NOMO-1 (cell line): ENCODE measurements around the gene KCNQ2.

ENCODE experiments used
- DNase-seq, 2 experiments: peaks; one replicate each; lab custom pipeline; 2025; ENCODE audit not compliant: unreplicated experiment in 2 of 2; lab: John Stamatoyannopoulos, UW

KCNQ2 gene

GRCh38 chr20:63406617-63407245 lies 65.7 kb downstream of the KCNQ2 start:
- DNase-seq: no peak

GRCh38 chr20:63406011-63406410 lies 66.4 kb downstream of the KCNQ2 start:
- no peak for DNase-seq

GRCh38 chr20:63405102-63405730 lies 67.2 kb downstream of the KCNQ2 start:
- no peak for DNase-seq

- DNase-seq: no peak
Observed at GRCh38 chr20:63404129-63405085, 68.0 kb downstream of the KCNQ2 start.

- DNase-seq: no peak
Observed at GRCh38 chr20:63403403-63404105, 68.9 kb downstream of the KCNQ2 start.

GRCh38 chr20:63402860-63403220 lies 69.6 kb downstream of the KCNQ2 start:
- no peak for DNase-seq

- DNase-seq: no peak
Observed at GRCh38 chr20:63402181-63402859, 70.1 kb downstream of the KCNQ2 start.

DNA sequence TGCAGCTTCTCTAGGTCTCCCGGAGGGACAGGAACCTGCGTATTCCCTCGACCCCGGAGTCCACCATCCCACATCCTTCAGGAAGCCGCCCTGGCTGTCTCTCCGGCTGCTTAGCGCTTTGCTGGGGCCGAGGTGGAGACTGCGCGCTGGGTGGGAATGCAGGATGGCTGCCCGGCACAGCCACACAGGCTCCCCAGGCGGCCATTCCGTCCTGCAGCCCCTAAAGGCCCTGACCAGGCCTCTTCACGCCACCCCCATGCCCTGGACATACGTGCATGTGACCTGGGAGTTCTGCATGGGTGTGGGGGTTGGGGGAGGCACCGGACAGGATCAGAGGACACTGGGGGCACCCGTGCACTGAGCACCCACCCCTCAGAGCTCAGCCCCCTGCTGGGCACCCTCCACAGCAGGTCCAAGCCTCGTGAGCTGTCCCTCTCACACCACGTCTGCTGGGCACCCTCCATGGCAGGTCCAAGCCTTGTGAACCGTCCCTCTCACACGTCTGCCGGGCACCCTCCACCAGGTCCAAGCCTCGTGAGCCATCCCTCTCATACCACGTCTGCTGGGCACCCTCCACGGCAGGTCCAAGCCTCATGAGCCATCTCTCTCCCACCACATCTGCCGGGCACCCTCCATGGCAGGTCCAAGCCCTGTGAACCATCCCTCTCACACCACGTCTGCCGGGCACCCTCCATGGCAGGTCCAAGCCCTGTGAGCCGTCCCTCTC lies 70.9 kb downstream of the KCNQ2 start:
- DNase-seq: no peak

- DNase-seq: no peak
Observed at GRCh38 chr20:63400486-63401210, 71.8 kb downstream of the KCNQ2 start.

DNA sequence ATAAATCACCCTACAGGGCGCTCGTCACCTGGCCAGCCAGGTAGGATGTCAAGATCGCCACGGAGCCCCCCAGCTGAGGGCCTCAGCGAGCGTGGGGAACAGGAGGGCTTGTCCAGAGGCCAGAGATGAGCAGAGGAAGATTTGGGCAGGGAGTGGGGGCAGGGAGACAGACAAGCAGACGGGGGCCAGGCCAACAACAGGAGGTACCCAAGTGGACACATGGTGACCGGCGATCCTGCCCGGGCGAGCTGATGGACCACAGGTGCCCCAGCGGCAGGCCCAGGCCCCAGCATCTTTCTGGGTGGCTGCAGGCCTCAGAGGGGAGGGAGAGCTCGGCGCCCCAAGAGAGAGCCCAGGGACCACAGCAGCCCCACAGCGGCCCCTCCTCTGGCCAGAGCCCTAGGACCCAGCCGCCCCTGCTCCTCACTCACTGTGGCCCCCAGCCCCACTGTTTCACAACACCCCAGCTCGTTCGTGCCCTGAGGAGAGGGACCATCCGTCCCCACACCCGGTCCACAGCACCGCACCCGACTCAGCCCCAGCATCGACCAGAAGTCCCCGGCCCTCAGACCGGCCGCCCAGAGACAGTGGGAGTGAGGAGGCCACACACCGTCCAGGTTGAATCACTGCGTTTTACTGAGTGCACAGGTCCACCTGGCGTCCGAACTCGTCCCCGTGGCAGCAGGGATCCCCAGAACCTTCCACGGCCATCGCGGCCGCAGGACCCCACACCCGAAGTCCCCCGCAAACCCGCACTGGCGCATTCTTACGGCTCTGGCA lies 72.7 kb downstream of the KCNQ2 start:
- no peak for DNase-seq

GRCh38 chr20:63398744-63399514 lies 73.5 kb downstream of the KCNQ2 start:
- DNase-seq: no peak

DNA sequence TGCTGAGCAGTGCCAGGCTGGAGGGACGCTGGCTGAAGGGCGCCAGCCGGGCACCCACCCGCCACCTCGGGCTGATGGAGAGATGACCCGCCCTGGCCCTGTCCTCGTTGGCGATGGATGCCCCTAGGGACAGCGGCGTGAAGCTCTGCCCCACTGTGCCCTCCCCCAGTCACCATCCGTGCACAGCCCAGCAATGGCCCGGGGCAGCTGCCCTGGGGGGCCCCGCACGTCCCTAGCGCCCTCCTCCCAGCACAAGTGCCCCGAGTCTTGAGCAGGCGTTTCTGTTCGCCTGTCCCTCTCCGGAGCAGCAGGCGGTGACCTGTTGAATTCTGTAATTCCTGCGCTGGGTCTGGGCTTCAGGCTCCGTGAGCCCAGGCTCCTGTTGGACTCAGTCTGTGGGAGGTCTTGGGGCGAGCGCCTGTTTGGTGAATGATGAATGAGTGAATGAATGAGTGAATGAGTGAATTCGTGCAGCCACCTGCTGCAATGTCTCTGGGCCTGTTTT lies 74.5 kb downstream of the KCNQ2 start:
- DNase-seq: no peak

DNA sequence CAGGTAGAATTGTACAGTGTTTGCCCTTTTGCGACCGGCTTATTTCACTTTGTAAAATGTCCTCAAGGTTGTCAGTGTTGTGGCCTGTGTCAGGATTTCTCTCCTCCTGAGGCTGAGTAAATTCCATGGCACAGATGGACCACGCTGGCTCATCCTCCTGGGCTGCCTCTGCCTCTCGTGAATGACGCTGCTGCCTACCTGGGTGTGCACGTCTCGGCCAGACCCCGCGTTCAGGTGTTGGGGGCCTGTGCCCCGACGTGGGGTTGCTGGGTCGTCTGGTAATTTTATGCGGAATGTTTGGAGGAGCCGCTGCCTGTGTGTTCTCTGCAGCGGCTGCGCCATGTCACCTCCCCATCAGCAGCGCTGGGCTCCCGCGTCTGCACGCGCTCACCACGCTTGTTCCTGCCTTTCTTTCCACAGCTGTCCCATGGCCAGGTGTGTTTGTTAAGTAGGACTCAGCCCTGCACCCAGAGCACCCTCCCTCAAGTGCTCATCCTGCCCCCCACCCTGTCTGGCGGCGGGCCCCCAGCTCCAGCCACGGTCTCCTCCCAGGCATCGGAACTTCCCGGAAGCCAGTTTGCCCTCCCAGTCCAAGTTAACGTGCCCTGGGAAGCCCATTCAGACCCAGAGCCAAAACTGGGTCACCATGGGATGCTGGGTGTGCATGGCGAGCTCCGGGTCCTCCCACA lies 75.2 kb downstream of the KCNQ2 start:
- DNase-seq: no peak

- DNase-seq: no peak
Observed at GRCh38 chr20:63396300-63396699, 76.2 kb downstream of the KCNQ2 start.

DNA sequence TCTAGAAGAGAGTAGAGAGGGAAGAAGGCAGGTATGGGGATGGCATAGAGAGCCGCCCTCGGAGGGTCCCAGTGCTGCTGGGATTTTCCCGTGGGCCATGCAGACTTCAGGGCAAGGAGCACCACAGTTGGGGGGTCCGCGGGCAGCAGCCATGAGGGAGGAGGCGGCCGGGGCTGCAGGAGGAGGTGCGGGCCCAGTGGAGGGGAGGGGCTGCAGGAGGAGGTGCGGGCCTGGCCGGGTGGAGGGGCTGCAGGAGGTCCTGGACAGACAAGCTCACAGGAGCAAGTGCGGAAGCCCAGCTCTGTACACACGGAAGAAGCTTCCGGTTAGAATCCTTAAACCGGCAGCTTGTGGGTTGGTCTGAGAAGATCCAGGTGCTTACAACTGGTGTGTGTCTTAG lies 76.7 kb downstream of the KCNQ2 start:
- no peak for DNase-seq

GRCh38 chr20:63394920-63395455 lies 77.5 kb downstream of the KCNQ2 start:
- no peak for DNase-seq
